Epidermal melanocyte (primary cell): ENCODE measurements around the gene THSD7B.
"Not testable (repeated sequence)": the region's sequence is repeated elsewhere in the genome, so short reads cannot be mapped to it uniquely, and the experiment has no call there.

Experiments
- DNase-seq: peaks from one replicate; pipeline ENCODE4 v3.0.0; 2011; ENCODE audit warnings: low spot score; ENCODE audit not compliant: insufficient read length

THSD7B gene

DNA sequence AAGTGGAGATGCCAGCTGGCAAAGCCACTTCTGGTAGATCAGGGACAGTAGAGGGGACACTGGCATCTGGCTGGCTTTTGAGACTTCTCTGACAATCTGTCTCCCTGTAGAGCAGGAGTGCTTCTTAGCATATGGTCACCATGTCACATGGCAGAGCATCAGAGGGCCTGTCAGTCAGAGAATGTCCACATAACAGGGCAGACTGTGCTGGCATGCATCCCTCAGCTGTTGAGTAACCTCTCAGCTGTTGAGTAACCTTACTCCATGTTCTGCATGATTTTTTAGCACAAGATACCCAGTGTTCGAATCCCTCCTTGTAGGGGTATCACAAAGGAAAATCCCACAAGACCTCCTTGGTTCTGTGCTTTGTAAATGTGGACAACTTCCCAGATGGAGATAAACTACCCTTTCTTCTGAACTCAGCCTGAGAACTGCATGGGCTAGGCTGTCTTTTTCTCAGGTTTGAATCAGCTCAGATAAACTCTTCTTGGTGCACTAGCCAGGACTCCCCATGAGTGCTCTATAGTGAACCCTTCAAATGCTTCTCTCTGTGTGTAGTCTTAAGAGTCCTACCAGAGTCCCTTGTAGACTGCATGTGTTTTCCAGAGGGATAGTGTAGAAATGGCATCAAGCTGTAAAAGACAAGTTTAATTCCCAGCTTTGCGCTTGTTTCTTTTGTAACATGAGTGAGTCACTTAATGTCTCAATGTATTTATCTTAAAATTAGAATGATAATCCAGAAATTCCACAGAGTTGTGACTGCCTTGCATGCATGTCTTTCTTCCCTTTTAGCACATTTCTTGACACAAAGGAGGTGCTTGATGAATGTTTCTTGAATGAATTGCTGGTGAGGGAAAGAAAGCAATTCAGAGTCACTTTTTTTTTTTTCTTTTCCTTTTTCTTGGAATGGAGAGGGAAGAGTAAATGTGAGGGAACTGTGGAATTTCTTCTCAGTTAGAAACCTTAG lies 756.6 kb downstream of the THSD7B start:
- no peak for DNase-seq

DNA sequence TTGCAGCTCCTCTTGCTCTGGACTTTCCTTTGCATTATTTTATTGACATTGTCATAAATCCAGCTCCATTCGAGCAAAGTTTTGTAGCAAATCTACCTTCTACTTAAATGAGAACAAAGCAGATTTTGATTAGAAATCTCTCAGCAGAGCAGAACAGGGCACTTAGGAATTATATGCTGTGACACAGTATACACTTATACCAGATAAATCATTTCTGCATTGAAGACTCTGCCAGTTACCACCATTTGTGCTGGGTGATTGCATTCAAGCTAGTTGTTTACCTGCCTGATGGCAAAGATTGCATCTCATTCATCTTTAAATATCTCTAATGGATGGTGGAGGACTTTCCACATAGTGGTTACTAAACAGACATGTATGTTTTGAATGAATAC lies 757.3 kb downstream of the THSD7B start:
- no peak for DNase-seq

DNA sequence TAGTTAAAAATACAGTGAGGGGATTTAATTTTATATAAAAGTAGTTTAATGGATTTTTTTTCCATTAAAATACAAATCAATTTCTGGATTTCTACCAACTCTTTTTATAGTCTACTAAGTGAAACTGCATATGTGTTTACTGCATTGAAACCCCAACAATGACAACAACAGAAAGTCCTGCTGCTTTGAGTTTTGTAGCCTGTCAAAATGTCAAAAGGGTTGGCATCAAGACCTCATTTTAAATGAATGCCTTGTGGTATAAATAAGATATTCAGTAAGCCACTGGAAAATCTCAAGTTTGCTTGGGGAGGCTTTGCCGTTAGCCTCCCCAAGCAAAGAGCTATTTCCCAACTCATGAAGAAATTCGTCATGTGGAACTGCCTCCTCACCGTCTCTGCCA lies 758.6 kb downstream of the THSD7B start:
- DNase-seq, result no peak

DNA sequence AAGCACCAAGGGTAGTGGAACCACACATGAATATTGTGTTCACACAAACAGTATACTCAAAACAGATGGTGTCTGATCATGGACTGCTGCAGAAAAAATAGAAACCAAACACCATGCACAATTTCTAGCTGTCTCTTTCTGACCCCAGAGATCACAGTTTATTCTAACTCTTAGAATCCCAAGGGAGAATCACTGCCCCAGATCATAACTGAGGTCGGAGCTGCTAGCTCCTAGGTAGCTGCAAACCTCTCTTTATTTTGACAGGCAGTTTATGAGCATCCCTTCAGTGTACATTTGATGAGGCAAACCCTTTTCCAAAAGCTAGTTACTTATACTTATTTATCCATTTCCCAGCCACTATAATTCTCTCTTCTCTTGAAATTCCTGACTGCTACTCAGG lies 759.8 kb downstream of the THSD7B start:
- DNase-seq, result no peak

DNA sequence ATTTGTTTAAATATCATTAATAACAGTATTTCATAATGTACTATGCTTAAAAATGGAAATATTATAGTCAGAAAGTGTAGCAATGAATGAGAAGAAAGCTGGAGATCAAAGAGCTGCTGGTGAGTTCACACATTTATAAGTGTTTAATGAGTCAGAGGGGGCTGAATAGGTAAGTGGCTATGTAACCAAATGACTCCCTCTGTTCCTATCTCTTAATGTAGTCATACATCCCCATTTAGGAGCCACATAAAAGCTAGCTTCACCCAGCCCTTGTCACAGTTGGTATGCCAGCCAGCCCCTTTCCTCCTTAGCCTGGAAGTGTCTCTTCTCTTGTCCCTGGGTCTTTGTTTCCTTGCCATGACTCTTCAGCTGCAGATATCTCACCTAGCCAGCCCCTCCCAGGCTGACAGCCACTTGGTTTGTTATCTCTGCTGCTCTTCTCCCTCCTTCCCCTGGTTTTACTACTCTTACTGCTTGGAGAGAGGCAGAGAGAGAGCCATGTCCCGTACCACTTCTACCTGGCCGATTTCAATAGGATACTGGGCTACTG lies 760.4 kb downstream of the THSD7B start:
- DNase-seq, result no peak

DNA sequence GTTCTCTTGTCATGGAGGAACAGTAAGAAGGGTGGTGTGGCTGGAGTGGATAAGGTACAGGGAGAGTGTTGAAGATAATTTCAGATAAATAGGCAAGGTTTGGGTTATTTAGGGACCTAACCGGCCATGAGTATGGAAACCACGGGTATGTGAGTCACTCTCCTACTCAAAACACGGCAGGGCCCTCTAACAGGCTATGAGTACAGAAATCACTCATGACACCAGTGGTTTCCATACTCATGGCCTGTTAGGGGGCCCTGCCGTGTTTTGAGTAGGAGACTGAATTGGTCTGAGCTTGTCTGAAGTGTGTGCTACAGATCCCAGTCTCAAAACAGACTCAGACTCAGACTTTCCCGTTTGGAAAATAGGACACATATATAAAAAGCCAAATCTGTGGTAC lies 770.6 kb downstream of the THSD7B start:
- DNase-seq, result no peak

DNA sequence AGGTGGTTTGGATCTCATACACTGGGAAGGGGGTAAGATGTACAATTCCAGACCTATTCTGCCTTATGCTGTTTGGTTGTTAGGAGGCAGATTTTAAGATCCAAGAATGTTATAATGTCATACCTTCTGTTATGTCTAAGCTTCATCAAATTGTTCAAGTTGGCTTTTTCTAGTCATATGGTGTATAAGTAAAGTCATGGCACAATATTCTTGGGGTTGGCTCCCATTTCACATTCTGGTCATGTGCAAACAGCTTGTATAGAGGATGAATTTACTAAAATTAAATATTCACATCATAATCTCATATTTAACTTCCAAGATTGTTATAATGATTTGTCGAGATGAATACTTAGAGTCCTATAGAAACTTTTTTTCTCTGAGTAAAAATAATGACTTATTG lies 774.0 kb downstream of the THSD7B start:
- no peak for DNase-seq

DNA sequence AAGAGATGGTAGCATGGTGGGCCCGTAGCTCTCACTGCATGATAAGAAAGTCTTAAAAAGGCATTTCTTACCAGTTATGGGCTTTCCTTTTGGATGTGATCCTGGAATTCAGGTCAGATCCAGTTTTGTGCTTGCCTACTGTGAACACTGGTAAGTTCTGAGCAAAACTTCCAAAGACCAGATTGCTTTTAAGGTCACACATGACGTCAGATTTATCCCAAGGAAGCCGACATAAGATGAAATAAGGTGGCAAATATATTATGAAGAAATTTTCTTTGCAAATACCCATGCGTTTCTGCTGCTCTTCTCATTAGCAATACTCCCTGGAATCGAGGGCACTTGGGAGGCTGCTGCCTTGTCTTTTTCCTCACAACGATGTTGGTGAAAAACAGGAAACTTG lies 782.5 kb downstream of the THSD7B start:
- DNase-seq, result no peak

DNA sequence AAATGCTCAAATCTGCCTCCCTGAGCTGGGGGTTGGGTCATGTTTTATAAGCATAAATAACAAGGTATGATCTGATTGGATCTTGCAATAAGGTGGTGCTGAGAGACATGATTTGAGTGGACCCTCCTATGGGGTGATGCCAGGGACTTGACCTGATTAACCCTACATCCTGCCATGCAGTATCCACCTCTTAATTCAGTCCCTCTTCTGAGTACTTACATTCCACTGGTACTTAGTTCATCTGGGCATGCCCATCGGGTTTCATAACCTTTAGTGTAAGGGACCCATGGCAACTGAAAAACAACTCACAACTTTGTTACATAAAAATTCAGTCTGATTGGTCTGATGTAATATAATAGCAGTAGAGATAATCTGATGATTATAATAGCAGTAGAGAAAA lies 801.0 kb downstream of the THSD7B start:
- no peak for DNase-seq

DNA sequence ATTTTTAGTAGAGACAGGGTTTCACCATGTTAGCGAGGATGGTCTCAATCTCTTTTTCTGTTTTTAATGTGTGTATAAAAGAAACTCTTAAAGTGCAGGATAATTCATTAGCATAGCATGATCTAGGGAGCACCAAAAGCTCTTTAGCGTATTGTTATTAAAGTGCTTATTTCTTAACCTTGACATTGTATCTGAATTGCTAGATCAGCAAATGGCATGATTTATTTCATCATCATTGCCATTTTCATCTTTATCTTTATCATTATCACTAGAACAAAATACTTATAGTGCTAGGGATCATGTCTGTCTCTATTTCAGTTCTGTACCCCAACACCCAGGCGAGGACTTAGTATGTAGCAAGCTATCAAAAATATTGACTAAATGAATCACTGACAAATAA lies 805.1 kb downstream of the THSD7B start:
- DNase-seq, result no peak

DNA sequence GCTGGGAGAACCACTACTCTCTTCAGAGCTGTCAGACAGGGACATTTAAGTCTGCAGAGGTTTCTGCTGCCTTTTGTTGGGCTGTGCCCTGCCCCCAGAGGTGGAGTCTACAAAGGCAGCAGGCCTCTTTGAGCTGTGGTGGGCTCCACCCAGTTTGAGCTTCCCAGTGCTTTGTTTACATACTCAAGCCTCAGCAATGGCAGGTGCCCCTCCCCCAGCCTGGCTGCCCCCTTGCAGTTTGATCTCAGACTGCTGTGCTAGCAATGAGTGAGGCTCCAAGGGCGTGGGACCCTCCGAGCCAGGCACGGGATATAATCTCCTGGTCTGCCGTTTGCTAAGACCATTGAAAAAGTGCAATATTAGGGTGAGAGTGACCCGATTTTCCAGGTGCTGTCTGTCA lies 822.5 kb downstream of the THSD7B start:
- DNase-seq, result not testable (repeated sequence)

DNA sequence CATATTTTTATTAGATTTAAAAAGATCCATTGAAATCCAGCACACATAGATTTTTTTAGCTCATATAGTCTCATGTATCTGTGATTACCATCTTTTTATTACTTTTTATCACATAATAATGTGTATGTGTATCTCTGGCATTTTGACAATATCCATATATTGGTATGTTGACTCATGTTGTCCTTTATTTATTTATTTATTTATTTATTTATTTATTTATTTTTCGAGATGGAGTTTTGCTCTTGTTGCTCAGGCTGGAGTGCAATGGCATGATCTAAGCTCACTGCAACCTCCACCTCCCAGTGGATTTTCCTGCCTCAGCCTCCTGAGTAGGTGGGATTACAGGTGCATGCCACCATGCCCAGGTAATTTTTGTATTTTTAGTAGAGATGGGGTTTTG lies 823.2 kb downstream of the THSD7B start:
- not testable (repeated sequence) for DNase-seq

DNA sequence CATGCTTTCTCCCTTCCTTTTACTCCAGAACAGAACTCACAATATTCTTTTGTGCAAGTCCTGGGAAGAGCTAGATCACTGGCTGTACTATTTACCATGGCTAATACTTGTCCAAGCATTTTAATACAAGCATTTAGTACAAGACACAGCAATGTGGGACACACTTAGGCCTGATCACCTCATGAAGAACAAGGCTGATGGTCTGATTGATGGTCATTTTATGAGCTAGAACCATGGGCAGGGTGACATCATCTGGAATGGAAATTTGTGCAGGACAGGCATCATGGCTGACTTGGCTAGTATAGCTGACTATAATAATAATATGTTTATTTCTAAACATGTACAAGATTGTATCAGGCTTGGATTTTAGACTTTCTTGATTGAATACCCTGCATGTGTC lies 824.8 kb downstream of the THSD7B start:
- DNase-seq, result no peak

DNA sequence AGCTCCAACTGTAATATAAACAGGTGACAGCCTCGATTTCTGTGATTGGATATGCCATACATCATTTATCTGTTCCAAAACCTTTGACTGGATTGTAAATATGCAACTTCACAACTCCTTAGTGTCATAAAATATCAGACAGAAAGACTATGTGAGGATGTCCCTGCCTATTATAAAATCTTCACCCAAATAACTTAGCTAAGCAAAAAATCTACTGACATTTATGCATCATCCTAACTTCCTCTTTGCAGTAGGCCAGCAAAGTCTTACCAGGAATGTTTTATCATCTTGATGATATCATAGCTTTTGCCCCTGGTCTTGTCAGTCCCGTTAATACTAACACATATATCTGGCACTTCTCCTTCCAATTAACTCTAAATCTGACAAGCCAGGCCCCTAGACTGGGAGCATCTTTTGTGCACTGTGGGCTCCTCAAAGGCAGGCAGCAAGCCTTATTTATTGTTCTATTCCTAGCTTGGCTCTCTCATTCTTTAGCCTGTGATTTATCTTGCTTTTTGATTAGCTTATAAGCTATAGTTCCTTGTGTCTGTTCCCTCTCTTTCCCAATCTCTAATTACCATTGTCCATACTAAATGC lies 842.5 kb downstream of the THSD7B start:
- DNase-seq, result no peak

DNA sequence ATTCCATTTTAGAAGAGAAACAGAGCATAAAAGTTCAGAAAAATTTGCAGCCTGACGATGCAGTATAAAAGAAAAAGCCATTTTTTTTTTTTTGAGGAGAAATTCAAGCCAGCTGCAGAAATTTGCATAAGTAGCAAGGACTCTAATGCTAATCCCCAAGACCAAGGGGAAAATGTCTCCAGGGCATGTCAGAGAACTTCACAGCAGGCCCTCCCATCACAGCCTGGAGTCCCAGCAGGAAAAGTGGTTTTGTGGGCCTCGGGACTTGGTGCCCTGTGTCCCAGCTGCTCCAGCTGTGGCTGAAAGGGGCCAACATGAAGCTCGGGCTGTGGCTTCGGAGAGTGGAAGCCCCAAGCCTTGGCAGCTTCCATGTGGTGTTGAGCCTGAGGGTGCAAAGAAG lies 873.6 kb downstream of the THSD7B start:
- DNase-seq, result no peak

DNA sequence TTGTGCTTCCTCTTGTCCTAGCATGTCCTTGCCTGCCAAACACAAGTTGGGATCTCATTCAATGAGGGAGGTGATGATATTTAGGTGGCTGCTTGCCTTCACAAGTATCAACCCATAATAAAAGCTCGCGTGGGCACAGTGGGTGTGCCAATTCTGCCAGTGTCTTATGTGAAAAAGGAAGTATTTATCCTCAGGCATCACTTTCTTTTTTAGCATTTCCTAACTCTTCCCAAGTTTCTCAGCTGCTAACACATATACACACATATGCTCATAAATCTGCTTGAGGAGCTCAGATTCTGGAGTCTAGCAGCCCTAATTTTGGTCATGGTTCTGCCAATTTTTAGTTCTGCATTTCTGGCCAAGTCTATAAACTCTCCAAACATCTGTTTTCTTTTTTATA lies 879.4 kb downstream of the THSD7B start:
- DNase-seq, result no peak

DNA sequence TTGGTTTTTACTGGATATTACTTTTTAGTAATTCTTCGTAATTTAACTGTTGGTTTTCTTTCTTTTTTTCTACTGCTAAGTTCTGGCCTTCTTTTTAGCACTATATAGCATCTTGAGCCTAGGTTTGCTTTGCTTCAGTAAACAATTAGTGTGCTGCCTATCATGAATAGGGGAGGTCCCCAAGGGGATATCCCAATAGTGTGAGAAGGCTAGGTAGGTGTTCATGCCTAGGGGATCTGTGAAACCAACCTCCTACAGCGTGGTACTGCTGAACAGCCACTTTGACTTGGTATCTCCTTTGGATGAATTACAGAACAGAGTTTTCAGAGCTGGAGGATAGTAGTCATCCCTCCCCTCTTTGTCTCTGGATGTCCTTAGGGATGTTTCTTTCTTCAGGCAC lies 888.7 kb downstream of the THSD7B start:
- DNase-seq, result no peak

DNA sequence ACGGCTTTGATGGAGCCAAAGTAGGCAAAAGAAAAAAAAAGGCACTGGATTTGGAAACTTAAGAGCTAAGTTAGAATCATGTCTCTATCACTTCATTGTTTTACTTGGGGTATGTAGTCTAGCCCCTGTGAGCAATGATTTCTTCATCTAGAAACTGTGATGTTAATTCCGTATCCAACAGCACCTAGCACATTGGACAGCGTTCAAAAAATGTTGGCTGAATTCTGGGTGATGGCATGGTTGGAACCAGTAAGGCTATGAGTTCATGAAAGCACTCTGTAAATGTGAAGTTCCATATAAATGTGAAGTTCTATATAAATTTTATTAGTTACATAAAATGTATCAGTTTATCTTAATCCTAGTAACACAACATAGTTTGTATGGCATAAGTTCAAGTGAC lies 890.5 kb downstream of the THSD7B start:
- DNase-seq, result no peak

DNA sequence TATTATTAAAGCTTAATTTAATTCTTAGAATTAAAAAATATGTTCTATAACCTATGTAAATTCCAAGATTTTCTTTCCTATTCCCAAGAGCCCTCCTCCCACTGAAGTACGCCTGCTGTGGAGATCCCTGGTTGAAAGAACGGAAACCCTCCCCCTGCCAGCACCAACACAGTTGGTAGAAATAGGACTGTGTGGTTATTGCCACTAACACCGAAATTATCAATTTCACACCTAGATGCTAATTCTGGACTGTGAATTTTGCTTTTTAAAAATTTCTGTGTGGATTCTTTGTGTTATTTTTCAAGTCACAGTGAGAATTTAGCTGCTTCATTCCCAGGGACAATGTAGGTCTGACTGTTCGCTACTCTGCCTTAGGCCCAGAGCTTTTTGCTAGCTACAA lies 893.1 kb downstream of the THSD7B start:
- DNase-seq, result no peak

DNA sequence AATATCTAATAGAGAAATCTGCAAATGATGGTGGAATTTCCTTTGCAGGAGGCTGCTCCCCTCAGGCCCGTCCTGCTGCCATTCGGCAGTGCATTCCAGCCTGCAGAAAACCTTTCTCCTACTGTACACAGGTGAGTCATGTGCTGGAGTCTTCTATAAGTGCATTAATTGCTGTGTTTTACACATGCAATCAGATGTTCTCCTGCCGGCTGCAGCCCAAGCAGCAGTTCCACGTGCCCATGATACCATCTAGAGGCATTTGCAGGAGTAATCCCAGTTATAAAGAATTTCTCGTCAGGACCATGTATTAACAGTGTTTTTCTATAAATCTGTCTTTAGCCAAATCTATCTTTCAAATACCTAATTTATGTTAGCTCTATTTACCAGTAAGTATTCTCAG lies 894.3 kb downstream of the THSD7B start:
- DNase-seq, result no peak

DNA sequence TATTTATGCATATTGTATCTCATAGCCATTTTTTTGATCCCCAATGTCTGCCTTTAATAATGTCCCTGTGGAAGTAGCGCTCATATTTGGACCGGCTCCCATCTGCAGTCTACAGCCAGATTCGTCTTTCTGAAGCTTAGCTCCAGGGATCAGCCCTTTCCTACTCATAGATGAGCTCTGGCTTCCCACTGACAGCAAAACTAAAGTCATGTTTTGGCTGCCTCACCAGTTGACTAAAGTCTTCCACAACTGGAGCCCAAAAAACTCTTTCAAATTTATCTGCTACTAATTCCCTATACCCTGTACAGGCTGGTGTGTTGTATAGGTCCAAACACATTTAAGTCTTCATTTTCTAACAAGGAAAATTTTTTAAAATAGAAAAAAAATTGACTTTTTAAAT lies 904.8 kb downstream of the THSD7B start:
- DNase-seq, result no peak

DNA sequence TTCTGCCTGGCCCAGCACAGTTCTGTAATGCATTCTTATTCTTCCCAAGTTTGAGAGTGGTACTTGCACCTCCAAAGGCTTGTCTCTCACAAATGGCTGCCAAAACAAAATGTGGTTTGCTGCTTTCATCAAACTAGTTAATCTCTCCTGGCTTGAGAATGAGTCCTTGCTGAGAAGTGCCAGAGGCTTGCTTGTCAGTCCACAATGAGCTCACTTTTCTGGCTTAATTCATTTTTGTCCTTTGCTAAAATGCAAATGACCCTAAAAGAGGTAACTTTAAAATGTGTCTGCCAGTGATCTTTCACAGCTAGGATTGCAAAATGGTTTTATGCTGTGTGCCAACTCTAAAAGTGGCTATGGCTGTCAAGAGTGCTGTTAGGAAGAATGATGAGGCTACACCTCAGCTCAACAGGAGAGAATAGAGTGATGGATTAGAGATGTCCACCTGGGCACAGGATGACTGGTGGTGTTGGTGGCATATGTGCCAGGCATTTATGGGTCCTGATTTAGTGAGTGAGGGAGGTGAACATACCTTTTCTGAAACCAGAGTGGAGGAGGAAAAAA lies 907.7 kb downstream of the THSD7B start:
- no peak for DNase-seq
